Omental fat pad (tissue), 4 donors: Measurements from ENCODE around the gene RPL12. TPM values are rescaled to one million over a fixed set of nuclear protein-coding genes. Genes with fewer than 3 reads are reported as not detected.

Experiments
- ATAC-seq: fragments of 150-250 bp; one replicate; pipeline ENCODE4 v1.9.1; 2016; ENCODE audit warnings: mild to moderate bottlenecking, moderate library complexity; ENCODE audit not compliant: low FRiP score
- DNase-seq: peaks from one replicate; pipeline ENCODE4 v3.0.0-alpha.2; 2019; ENCODE audit warnings: low spot score
- total RNA-seq, 4 donors: library from RNA; depleted of rRNA; stranded (reverse); fragments of >200 nt; gene quantifications; one replicate each; pipeline ENCODE4 v1.1.0, GENCODE V29; 2016
- TF ChIP-seq, protein P1 (sequence below), 3 donors: fragments of 450-650 bp; IDR thresholded peaks; one replicate each; pipeline ENCODE4 v1.5.1; 2016 to 2017; ENCODE audit warnings: antibody characterized with exemption in 3 of 3, mild to moderate bottlenecking in 3 of 3, moderate library complexity in 2 of 3

The RPL12 gene
- total RNA-seq, 4 donors from 2014 or later: 2,044 to 2,498 (median 2,365) TPM

DNA sequence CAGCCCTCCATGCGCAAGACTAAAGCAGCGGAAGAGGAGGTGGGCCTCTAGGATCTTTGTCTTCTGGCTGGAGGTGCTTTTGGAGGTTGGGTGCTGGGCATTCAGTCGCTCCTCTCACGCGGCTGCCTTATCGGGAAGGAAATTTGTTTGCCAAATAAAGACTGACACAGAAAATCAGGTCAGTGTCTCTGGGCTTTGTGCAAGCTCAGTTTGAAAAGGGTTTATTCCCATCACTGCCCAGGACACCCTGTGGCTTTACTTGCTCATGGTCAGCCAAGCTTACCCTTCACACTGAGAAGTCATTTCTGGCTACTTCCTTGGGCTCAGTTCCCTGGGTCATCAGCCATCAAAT lies 43.7 kb downstream of the RPL12 start:
- ATAC-seq (no peak), DNase-seq (no peak)
- TF ChIP-seq, protein P1, sequence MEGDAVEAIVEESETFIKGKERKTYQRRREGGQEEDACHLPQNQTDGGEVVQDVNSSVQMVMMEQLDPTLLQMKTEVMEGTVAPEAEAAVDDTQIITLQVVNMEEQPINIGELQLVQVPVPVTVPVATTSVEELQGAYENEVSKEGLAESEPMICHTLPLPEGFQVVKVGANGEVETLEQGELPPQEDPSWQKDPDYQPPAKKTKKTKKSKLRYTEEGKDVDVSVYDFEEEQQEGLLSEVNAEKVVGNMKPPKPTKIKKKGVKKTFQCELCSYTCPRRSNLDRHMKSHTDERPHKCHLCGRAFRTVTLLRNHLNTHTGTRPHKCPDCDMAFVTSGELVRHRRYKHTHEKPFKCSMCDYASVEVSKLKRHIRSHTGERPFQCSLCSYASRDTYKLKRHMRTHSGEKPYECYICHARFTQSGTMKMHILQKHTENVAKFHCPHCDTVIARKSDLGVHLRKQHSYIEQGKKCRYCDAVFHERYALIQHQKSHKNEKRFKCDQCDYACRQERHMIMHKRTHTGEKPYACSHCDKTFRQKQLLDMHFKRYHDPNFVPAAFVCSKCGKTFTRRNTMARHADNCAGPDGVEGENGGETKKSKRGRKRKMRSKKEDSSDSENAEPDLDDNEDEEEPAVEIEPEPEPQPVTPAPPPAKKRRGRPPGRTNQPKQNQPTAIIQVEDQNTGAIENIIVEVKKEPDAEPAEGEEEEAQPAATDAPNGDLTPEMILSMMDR (IDR thresholded peaks at IDR 0.05): no peak

DNA sequence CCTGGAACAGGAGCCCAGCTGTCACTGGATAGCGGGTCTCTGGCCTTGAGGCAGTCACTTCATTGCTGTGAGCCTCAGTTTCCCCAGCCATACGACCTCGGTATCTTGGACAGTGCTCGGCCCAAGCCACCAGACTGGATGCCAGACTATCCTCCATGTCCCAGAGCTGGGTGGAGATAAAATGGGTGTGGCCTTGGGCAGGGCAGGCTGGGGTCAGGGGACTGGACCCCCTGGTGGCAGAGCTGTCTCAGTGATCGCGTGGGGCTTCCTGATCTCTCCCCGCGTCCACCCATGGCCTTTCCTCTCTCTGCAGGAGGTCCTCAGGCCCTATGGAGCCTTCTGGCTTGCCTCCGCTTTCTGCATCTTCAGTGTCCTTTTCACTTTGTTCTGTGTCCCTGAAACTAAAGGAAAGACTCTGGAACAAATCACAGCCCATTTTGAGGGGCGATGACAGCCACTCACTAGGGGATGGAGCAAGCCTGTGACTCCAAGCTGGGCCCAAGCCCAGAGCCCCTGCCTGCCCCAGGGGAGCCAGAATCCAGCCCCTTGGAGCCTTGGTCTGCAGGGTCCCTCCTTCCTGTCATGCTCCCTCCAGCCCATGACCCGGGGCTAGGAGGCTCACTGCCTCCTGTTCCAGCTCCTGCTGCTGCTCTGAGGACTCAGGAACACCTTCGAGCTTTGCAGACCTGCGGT lies 44.3 kb downstream of the RPL12 start:
- ATAC-seq: no peak
- TF ChIP-seq, protein P1 (IDR thresholded peaks at IDR 0.05): no peak
- DNase-seq: no peak

DNA sequence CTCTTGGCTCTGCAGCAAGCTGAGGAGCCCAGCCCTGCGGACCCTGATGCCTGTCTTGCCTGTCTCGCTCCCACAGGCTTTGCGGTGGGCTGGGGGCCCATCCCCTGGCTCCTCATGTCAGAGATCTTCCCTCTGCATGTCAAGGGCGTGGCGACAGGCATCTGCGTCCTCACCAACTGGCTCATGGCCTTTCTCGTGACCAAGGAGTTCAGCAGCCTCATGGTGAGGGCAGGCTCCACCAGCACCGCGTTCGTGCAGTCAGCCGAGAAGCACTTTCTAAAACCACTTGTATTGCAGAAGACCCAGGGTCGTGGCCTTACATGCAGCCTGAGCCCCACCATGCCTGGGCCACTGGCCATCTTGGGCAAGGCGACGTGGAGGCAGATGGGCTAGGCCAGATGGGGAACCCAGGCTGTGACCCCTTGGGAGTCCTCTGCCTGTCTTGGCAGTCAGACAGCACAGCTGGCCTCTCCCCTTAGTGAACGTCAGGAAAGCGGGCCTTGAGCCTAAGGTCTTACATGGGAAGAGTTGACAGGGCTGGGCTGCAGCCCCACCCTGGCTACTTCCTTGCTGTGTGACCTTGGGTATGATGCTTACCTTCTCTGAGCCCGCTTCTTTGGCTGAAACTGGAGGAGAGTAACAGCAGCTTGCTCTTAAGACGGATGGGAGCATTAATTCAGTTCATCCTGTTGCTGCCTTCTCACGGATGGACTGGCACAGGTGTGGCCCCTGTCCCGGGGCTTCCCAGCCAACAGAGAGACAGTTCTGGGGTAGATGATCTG lies 45.7 kb downstream of the RPL12 start:
- no peak for DNase-seq
- no peak for ATAC-seq
- TF ChIP-seq, protein P1 (IDR thresholded peaks at IDR 0.05): no peak

DNA sequence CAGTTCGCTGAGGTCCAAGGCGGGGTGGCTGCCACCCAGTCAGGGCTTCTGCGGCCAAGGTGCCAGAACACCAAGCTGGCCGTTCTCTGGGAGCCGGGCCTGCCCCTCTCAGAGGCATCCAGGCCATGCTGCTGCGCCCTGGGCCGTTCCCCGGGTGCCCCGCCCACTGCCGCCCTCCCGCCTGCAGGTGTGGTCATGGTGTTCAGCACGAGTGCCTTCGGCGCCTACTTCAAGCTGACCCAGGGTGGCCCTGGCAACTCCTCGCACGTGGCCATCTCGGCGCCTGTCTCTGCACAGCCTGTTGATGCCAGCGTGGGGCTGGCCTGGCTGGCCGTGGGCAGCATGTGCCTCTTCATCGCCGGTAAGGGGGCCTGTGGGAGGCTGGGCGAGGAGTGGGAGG lies 46.6 kb downstream of the RPL12 start:
- DNase-seq (no peak), ATAC-seq (no peak)
- TF ChIP-seq, protein P1 (IDR thresholded peaks at IDR 0.05): no peak

DNA sequence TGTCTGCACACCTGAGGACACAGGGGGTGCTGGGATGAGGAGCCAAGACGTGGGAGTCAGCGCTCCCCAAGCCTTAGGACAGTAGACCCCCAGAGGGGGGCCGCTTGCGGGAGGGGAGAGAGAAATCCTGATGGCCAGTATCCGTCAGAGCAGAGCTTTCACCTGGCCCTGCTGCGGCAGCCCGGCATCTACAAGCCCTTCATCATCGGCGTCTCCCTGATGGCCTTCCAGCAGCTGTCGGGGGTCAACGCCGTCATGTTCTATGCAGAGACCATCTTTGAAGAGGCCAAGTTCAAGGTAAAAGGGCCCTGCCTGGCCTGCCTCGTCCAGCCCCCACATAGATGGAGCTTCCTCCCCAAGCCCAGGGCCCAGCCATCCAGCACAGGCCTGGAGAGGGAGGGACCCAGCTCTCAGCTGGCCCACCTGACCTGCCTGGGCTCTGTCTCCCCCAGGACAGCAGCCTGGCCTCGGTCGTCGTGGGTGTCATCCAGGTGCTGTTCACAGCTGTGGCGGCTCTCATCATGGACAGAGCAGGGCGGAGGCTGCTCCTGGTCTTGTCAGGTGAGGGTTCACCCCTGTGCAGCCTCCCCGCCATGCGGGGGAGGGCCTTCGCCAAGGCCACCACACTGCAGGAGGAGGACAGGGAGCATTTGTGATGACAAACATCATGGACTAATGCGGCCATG lies 47.6 kb downstream of the RPL12 start:
- ATAC-seq (no peak), DNase-seq (no peak)
- TF ChIP-seq, protein P1 (IDR thresholded peaks at IDR 0.05): no peak

DNA sequence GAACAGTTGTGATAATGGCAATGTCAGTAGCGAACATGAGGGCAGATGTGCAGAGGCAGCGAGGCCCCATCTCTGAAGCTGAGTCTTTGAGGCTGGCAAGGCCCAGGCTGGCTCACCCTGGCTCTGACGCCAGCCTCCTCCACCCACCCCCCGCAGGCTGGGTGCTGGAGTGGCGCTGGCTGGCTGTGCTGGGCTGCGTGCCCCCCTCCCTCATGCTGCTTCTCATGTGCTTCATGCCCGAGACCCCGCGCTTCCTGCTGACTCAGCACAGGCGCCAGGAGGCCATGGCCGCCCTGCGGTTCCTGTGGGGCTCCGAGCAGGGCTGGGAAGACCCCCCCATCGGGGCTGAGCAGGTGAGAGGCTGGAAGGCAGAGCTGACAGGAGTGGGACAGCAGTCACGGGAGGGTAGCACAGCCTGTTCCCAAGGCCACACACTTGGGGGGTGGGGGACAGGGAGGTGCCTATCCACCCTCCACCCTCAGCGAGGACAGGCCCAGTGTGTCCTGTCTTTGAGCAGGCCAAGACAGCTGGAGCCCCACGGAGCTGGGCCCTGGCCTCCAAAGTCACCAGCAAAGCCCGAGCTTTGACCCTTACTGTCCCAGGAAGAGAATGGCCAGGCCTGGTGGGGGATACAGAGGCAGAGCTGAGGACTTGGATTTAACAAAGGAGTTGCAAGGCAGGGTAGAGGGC lies 48.7 kb downstream of the RPL12 start:
- ATAC-seq (no peak), DNase-seq (no peak)
- TF ChIP-seq, protein P1 (IDR thresholded peaks at IDR 0.05): no peak
